Peyer's patch (tissue), 4 donors: ENCODE data around the gene CEMIP. TPM values are rescaled to one million over a fixed set of nuclear protein-coding genes. Genes with fewer than 3 reads are reported as not detected.

ENCODE experiments used
- DNase-seq, 3 donors: peaks; one replicate each; pipeline ENCODE4 v3.0.0-alpha.2; 2017 to 2019
- H3K27ac ChIP-seq, 4 donors: fragments of 200-600 bp; sonication (generic); one replicate each; pipeline ENCODE4 v1.5.1; 2016 to 2019
- H3K27me3 ChIP-seq, 2 donors: fragments of 200-600 bp; sonication (generic); one replicate each; pipeline ENCODE4 v1.5.1; 2019
- H3K36me3 ChIP-seq, 3 donors: fragments of 200-600 bp; sonication (generic); one replicate each; pipeline ENCODE4 v1.5.1; 2016 to 2019
- H3K4me1 ChIP-seq, 4 donors: fragments of 200-600 bp; sonication (generic); one replicate each; pipeline ENCODE4 v1.5.1; 2016 to 2019
- H3K4me3 ChIP-seq, 4 donors: fragments of 200-600 bp; sonication (generic); 1 replicate in 3 of 4; 2 replicates in 1 of 4; pipeline ENCODE4 v1.5.1; 2016 to 2019; ENCODE audit warnings: mild to moderate bottlenecking in 1 of 4
- H3K9me3 ChIP-seq, 4 donors: fragments of 200-600 bp; sonication (generic); one replicate each; pipeline ENCODE4 v1.5.1; 2016 to 2019; ENCODE audit warnings: mild to moderate bottlenecking in 1 of 4
- POLR2A ChIP-seq, 2 donors: fragments of 450-650 bp; IDR thresholded peaks; one replicate each; pipeline ENCODE4 v1.5.1; 2017; ENCODE audit warnings: antibody characterized with exemption in 2 of 2, mild to moderate bottlenecking in 2 of 2, moderate library complexity in 2 of 2
- total RNA-seq, 4 donors: library from RNA; depleted of rRNA; stranded (reverse); fragments of >200 nt; gene quantifications; one replicate each; pipeline ENCODE4 v1.1.0, GENCODE V29; 2016
- TF ChIP-seq, protein P1 (sequence below), 6 experiments: fragments of 450-650 bp in 4 of 6; fragments of 200-600 bp in 2 of 6; sonication (generic) in 1 of 6; IDR thresholded peaks; one replicate each; pipeline ENCODE4 v1.5.1; 2017 to 2019; ENCODE audit warnings: antibody characterized with exemption in 6 of 6, mild to moderate bottlenecking in 3 of 6, moderate library complexity in 1 of 6

Gene CEMIP
- total RNA-seq, 4 donors from 2014 or later, result 0.27 to 0.83 (median 0.57) TPM; not detected in 1

DNA sequence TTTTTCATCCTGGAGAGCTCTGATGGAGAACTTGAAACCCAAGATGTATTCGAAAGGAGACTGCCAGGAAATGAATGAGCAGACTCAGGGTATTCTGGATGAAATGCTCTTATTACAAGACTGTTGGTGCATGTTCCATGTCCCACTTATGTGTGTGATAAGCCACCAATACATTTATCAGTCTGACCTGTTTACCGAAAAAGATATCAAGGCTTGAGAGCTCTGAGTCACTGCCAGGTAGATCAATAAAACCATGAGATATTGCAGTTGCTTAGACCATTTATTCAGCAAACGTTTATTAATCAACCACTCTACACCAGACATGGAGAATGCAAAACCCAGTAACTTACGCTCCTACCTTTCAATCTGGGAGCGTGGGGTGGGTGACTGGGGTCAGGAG lies 17.2 kb downstream of the CEMIP start:
- Histone ChIP-seq H3K4me3 (no peak overlapping the region), H3K27me3 (no peaks in the 10 kb centered on the region), H3K36me3 (no peaks in the 10 kb centered on the region), H3K4me1 (no peaks in the 10 kb centered on the region), H3K27ac (no peak overlapping the region), H3K9me3 (no peaks in the 10 kb centered on the region)
- TF ChIP-seq POLR2A (IDR thresholded peaks at IDR 0.05), result no peak
- TF ChIP-seq, protein P1, sequence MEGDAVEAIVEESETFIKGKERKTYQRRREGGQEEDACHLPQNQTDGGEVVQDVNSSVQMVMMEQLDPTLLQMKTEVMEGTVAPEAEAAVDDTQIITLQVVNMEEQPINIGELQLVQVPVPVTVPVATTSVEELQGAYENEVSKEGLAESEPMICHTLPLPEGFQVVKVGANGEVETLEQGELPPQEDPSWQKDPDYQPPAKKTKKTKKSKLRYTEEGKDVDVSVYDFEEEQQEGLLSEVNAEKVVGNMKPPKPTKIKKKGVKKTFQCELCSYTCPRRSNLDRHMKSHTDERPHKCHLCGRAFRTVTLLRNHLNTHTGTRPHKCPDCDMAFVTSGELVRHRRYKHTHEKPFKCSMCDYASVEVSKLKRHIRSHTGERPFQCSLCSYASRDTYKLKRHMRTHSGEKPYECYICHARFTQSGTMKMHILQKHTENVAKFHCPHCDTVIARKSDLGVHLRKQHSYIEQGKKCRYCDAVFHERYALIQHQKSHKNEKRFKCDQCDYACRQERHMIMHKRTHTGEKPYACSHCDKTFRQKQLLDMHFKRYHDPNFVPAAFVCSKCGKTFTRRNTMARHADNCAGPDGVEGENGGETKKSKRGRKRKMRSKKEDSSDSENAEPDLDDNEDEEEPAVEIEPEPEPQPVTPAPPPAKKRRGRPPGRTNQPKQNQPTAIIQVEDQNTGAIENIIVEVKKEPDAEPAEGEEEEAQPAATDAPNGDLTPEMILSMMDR (IDR thresholded peaks at IDR 0.05), result no peak
- no peak for DNase-seq

GRCh38 chr15:80798911-80799310 lies 19.7 kb downstream of the CEMIP start:
- no peak for TF ChIP-seq POLR2A (IDR thresholded peaks at IDR 0.05)
- TF ChIP-seq, protein P1 (IDR thresholded peaks at IDR 0.05), result no peak
- no peaks in the 10 kb centered on the region for H3K4me1 ChIP-seq
- DNase-seq, result no peak
- no peaks in the 10 kb centered on the region for H3K27me3 ChIP-seq
- H3K9me3 ChIP-seq, result no peaks in the 10 kb centered on the region
- no peak overlapping the region for H3K27ac ChIP-seq
- no peaks in the 10 kb centered on the region for H3K36me3 ChIP-seq
- no peak overlapping the region for H3K4me3 ChIP-seq

DNA sequence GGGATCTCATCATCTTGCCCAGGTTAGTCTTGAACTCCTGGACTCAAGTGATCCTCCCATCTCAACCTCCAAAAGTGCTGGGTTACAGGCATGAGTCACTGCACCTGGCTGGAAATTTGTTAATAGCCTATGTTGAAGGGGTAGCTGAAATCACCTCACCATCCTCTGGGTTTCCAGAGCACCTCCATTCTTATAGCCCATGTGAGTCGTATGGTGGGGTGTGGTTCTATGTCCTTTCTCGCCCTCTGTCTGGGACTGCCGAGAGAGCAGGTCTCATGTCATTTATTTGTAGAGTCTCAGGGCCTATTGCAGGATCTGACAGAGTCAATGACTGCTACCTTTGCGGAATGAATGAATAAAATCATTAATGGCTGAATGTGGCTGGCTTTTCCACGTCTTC lies 20.9 kb downstream of the CEMIP start:
- TF ChIP-seq POLR2A (IDR thresholded peaks at IDR 0.05), result no peak
- TF ChIP-seq, protein P1 (IDR thresholded peaks at IDR 0.05), result no peak
- no peaks in the 10 kb centered on the region for H3K9me3 ChIP-seq
- H3K27ac ChIP-seq, result no peak overlapping the region
- H3K27me3 ChIP-seq, result no peaks in the 10 kb centered on the region
- DNase-seq, result no peak
- no peaks in the 10 kb centered on the region for H3K36me3 ChIP-seq
- H3K4me1 ChIP-seq, result no peaks in the 10 kb centered on the region
- no peak overlapping the region for H3K4me3 ChIP-seq

DNA sequence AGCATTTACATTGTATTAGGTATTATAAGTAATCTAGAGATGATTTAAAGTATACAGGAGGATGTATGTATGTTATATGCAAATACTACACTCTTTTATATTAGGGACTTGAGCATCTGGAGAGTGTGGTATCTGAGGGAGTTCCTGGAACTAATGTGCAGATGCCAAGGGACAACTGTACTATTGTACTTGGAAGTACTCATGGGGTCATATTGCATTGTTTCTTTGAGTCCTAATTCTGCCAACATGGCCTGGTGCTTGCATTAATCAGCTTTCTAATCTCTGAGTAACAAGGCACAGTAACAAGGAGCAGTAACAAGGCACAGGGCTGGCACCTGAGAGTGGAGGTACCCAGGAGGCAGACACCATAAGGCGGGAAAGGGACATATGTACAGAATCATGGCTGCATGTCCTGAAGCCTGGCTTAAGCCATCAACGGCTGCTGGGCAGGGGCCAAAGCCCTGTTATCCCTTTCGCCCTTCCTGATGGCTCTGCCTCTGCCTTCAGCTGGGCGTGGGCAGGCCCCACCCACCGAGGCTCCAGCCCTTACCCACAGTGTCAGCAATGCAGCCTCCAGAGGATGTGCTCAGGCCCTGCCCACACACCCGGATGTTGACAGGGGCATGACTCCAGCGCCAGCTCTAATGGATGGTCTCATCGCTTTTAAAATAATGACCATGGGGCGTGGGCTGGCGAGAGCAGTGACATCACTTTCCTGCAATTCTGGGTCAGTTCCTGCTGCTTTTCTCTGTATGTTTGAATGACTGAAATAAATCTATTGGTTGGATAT lies 22.9 kb downstream of the CEMIP start:
- H3K36me3 ChIP-seq, result no peaks in the 10 kb centered on the region
- H3K4me1 ChIP-seq, result no peaks in the 10 kb centered on the region
- H3K27ac ChIP-seq, result no peak overlapping the region
- DNase-seq, result peak in 1 of 3 donors; percentile 54
- no peaks in the 10 kb centered on the region for H3K27me3 ChIP-seq
- no peaks in the 10 kb centered on the region for H3K9me3 ChIP-seq
- H3K4me3 ChIP-seq, result no peak overlapping the region
- TF ChIP-seq POLR2A (IDR thresholded peaks at IDR 0.05), result no peak

DNA sequence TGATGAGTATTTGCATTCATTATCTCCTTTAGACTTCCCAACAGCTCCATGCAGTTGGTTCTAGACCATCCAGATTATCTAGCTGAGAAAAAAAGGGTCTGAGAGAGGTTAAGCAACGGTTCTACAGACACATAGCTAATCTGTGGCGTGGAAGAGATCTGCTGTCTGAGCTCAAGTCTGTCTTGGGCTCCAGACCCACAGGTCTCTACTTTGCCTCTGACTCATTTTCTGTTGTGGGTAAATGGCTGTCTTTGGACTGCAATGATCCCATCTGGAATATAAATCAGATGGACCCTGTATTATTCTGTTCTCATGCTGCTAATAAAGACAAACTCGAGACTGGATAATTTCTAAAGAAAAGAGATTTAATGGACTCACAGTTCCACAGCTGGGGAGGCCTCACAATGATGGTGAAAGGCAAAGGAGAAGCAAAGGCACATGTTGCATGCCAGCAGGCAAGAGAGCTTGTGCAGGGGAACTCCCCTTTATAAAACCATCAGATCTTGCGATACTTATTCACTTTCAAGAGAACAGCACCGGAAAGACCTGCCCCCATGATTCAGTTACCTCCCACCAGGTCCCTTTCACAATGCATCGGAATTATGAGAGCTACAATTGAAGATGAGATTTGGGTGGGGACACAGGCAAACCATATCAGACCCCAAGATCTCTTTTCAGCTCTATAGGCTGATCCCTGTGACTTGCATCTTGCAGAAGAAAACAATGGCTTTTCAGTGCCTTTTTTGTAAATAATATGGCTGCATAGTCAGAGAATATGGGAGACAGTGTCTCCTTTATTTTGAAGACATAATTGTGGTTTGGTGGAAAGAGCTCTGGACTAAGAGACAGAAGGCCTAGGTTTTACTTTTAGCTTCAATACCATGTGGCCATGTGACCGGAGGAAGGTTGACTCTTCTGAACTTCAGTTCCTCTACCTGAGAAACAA lies 24.7 kb downstream of the CEMIP start:
- Histone ChIP-seq H3K27ac (no peak overlapping the region), H3K27me3 (no peaks in the 10 kb centered on the region), H3K4me3 (no peak overlapping the region), H3K4me1 (no peaks in the 10 kb centered on the region), H3K9me3 (no peaks in the 10 kb centered on the region), H3K36me3 (no peaks in the 10 kb centered on the region)
- no peak for TF ChIP-seq POLR2A (IDR thresholded peaks at IDR 0.05)
- TF ChIP-seq, protein P1 (IDR thresholded peaks at IDR 0.05), result no peak
- no peak for DNase-seq
